GM19023 (cell line): ENCODE measurements around the gene SPEG.
A peak's percentile ranks its signal among the peaks of the same experiment; 100 is the strongest.

Source experiments
- ATAC-seq: cut with Tn5 transposase; IDR thresholded peaks from one replicate; pipeline ENCODE4 v1.9.1; 2021; ENCODE audit warnings: mild to moderate bottlenecking, moderate library complexity; ENCODE audit not compliant: unreplicated experiment

SPEG gene

DNA sequence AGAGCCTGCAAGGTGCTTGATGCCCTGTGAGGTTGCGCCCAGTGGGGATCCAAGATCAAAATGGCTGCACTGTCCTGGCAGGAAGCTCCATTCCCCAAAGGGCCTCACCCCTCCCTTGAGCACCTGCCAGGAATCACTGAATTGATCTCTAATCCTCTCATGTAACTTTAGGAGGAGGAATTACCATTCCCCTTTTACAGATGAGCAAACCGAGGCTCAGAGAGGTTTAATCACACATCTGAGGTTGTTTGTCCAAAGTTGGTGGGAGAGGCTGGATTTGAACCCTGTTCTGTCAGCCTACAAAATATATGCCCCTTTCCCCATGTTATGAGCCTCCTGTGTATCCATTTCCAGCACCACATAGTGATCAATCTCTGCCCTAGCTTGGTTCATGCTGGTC lies 90.2 kb downstream of the SPEG start:
- no peak for ATAC-seq

DNA sequence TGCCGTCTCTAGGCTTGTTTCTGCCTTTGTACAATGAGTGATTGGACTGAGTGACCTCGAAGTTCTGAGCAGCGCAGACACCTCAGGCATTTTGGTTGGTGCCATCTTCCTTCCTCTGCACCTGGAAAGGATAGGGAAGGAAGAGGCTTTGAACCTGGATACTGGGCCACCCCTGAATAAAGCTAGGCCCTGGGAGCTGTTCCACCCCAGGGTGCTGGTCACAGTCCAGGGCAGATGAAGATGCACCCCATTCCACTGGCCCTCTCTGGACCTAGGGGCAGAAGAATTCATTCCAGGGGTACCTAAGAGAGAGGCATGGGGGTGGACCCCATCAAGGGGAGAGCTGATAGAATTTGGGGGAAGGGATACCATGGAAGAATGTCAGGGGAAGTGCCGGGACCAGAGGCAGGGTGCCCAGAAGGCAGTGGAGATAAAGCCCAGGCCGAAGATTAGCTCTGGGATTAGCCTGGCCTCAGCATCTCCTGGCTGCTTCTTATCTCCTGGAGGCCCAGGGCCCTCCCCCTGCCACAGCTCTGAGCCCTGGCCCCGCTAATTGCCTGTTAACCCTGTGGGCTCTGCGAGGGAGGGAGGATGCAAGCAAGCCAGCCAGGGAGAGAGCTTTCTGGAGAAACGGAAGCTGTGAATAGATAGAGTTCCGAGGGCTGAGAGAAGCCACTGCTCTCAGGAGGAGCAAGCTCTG lies 91.0 kb downstream of the SPEG start:
- no peak for ATAC-seq

DNA sequence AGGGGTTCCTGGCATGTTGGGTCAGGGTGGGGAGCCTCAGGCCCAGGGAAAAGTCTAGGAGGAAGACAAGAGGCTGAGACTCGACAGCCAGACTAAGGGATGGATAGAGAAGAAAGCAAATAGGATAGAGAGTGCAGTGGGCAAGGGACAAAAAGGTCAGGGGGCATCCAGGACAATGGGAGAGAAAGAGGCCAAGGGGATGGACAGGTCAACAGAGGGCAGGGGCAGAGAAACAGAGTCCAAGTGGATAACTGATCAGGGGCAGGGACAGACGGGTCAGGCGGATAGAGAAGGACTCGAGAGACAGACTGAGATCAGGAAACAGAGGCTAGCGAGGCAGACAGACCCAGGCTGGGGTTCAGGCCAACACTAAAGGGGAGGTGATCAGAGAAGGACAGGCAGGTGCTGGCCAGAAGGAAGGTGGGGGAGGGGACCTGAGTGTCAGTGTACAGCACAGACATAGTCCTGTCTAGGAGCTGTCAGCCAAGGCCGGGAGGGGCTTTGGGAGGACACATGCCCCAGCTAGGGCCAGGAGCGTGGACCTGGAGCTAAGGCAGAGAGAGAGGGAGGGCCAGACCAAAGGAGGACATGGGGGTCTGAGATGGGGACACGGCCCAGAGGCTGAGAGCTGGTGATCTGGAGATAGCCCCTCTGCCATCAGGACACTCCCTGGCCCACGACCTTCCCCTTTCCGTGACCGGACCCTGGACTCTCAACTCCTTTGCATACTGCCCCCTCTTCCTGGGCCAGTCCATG lies 91.9 kb downstream of the SPEG start:
- no peak for ATAC-seq

DNA sequence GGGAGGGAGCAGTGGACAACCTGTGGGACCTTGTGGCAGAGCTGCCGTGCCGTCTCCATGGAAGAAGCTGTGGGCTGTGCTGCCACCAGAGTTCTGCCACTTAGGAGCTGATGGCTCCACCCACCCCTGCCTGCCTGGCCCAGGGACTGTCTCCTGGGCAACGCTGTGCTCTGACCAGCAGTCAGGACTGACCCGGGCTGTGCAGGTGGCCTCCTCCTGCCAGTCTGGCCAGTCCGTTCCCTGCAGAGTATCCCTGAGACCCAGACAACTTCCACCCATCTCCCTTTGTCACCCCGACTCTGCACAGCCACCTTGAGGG lies 92.4 kb downstream of the SPEG start:
- no peak for ATAC-seq

DNA sequence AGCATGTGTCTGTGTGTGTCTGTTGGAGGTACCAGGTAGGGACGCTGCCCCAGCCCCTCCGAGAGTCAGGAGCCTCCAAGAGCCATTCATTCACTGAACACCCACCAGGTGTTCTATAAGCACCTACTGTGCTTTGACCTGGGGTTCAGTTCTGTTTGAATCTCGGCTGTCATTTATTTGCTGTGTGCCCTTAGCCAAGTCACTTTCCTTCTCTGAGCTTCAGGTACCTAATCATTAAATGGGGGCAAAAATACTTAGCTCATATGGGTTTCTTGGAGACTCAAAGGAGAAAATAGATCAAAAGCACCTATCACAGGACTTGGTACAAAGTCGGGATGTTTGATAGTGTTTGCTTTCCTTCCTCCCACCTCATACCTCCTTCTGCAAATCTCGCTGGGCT lies 92.8 kb downstream of the SPEG start:
- no peak for ATAC-seq

DNA sequence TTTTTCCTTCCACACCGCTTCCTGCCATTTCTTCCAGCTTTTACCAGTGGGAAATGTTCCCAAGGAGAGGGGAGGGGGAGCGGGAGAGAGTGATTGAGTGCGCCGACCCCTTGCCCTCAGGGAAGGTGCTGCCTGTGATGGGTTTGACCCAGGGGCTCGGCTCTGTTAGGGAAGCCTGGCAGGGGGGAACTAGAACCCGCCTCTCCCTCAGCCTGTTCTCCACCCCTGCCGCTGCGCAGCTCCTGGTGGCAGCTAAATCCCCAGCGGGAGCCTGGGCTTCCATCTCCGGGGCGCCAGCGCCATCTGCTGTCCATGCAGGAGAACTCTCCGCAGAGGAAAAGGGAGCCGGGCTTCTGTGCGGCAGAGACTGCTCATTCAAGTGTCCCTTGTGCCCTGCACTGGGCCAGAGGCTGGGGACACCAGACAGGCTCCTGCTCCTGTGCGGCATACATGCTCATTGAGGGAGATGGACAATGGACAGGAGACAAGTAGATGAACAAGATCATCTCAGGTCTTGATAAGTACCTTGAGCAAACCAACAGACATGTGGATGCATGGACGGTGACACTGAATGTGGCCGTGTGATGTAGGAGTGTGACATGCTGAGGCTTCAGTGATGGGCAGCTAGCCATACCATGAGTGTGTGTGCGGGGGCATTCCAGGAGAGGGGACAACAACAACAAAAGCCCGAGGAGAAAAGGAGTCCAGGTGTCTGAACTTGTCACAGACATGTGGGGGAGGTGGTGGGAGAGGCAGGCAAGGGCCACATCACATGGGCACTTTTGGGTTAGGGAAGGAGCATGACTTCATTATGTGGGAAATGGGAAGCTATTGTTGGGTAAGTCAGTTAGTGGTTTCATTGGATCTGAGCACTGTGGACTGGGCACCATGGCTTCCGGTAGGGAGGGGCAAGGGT lies 95.7 kb downstream of the SPEG start:
- ATAC-seq: peak; percentile 76

DNA sequence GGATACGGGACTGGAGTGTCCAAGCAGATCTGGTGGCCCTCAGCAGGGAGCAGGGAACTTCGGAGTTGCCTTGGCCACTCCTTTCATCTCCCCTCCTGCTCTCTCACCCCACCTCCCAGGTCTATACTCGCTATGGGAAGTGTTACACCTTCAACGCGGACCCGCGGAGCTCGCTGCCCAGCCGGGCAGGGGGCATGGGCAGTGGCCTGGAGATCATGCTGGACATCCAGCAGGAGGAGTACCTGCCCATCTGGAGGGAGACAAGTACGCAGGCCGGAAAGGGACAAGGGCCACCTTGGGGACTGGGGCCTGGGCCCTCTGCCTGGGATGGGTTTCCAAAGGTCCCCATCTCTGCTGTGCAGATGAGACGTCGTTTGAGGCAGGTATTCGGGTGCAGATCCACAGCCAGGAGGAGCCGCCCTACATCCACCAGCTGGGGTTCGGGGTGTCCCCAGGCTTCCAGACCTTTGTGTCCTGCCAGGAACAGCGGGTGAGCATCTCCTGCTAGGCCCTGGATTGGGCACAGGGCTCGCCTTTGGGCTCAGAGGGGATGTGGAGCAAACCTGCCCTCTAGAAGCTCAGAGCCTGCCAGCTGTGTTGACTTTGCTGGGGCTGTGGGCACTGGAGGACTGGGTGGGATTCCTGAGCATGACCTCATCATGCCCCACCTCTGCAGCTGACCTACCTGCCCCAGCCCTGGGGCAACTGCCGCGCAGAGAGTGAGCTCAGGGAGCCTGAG lies 97.2 kb downstream of the SPEG start:
- ATAC-seq: no peak

DNA sequence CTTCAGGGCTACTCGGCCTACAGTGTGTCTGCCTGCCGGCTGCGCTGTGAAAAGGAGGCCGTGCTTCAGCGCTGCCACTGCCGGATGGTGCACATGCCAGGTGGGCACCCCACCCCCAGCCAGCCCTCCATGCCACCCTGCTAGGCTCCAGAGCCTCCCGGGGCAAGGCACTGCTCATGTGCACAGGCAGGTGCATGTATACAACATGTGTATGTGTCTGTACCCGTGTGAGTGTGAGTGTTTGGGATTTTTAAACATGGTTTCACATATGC lies 97.7 kb downstream of the SPEG start:
- no peak for ATAC-seq

DNA sequence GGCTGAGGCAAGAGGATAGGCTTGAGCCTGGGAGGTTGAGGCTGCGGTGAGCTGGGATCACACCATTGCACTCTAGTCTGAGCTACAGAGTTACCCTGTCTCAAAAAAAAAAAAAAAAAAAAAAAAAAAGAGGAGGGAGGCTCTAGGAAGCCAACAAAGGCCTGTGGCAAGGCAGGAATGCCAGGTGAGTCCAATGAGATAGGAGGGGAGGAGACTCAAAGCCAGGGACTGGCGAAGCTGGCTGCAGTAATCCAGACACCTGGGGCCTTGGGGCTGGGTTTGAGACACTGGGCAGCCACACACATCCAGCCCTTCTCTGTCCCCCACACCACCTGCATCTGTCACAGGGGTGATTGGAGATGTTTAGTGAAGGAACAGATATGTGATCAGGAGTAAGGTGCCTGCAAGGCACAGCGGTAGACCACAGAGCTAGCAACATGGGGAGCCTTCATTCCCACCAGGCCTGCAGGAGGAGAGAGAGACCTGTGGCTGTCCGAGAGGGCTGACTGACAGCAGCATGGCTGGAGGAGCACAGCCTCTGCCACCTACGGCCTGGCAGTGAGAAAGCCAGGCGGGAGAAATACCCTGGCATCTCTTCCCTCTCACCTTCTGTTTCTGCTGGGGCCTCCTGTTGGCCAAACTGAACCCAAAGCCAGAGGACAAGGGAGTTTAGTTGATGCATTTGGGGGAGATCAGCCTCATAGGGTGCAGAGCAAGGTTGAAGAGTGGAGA lies 99.5 kb downstream of the SPEG start:
- ATAC-seq: no peak

DNA sequence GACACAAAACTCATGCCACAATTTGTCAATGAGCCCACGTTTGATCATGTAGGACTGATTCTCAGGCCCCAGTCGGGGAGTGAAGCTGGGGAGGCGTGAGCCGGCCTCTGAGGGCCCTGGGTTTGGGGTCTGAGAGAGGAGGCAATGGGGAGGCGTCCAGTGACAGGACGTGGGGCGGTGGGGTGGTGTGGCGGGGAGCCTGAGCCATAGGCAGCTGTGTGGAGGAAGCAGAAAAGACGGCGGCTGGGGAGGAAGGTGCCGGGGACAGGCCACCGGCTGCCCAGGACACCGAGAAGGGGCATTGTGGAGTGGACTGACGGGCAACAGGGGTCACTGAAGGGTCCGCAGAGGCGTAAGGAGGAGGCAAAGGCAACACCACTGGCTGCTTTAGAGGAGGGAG lies 101.8 kb downstream of the SPEG start:
- ATAC-seq: no peak

DNA sequence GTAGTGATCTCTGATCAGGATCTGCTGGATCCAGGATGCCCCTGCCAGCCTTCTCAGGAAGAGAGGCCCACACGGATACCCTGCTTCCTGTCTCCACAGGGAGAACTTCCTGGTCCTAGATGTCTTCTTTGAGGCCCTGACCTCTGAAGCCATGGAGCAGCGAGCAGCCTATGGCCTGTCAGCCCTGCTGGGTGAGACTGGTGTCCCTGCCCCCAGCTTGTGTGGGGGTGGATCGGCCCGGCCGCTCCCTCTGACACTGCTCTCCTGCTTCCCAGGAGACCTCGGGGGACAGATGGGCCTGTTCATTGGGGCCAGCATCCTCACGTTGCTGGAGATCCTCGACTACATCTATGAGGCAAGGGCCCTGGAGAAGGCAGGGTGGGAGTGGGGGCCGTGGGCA lies 102.3 kb downstream of the SPEG start:
- no peak for ATAC-seq

DNA sequence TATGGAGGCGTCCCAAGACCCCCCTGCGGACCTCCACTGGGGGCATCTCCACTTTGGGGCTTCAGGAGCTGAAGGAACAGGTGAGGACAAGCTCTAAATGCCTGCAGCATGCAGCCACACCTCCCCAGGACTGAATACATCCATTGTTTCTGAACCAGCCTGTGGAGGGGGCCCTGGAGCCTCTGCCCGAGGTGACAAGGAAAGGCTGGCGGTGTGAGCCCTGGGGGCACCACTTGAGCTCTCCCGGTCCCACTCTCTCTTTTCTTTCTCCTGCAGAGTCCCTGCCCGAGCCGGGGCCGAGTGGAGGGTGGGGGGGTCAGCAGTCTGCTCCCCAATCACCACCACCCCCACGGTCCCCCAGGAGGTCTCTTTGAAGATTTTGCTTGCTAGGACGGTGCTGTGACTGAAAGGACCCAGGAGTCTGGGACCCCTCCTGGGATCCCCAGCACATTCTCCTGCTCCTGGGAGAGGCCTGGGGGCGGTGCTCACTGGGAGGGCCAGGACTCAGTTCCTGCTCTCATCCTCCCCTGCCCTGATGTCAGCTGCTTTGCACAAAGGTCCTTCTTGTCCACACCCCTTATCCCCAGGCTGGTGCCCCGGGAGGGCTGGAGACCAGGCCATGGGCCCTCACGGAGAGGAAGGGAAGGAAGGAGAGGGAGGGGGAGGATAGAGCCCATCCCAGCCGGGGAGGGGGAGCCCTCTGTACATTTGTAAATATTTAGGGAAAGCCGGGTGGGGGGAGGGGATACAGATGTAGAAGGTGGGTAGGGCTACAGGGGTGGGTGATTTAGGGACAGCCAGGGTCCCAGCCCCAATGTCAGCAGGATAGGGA lies 103.2 kb downstream of the SPEG start:
- ATAC-seq: no peak

DNA sequence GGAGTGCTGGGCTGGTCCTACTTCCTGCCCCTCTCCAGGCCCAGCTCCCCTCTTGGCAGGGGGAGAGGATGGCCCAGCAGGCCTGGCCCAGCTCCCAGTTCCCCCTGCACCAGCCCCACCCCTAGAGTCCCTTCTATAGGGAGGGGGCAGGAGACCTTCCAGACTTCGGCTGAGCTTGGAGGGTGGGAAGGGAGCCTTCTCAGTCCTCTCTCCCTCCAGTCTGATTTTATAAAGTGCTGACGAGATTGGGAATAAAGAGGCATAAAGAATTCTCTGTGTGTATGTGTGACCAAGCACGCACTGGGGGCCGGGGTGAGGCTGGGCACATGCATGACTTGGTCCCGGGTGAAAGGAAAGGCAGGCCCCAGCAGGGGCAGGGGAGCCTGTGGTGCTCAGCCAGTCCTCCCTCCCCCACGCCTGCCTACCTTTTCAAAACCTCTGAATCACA lies 103.9 kb downstream of the SPEG start:
- no peak for ATAC-seq

DNA sequence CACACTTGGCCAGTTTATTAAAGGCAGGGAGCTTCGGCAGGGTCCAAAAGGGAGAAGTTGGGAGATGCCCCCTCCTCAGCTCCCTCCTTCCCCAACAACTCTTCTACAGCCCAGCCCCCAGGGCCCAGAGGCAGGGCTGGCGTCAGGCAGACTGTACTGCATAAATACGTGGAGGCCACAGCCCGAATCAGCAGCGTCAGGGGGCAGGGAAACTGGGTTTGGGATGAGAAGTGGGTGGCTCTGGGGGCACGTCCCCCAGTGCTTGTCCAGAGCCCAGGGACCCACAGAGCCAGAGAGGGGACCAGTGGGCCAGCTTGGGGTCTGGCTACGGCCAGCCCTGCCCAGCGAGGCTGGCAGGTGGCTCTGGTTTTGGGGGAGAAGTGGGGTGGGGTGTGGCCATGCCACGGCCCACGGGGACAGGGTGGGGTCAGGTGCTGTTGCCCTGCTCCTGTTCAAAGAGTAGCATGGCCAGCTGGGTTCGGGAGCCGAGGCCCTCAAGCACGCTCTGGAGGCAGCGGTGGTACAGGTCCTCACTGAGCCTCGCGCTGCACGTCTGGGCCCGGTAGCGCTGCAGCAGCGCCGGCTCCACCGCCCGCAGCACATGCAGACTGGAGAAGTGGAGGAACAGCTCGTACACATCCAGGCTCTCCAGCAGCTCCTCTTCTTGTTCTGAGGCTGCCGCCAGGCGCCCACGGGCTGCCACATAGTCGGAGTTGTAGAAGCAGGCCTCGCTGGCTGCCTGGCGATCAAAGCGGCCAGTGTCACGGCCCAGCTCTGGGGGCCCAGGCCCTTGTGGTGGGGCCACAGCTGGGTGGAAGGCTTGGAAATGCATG lies 104.5 kb downstream of the SPEG start:
- no peak for ATAC-seq

DNA sequence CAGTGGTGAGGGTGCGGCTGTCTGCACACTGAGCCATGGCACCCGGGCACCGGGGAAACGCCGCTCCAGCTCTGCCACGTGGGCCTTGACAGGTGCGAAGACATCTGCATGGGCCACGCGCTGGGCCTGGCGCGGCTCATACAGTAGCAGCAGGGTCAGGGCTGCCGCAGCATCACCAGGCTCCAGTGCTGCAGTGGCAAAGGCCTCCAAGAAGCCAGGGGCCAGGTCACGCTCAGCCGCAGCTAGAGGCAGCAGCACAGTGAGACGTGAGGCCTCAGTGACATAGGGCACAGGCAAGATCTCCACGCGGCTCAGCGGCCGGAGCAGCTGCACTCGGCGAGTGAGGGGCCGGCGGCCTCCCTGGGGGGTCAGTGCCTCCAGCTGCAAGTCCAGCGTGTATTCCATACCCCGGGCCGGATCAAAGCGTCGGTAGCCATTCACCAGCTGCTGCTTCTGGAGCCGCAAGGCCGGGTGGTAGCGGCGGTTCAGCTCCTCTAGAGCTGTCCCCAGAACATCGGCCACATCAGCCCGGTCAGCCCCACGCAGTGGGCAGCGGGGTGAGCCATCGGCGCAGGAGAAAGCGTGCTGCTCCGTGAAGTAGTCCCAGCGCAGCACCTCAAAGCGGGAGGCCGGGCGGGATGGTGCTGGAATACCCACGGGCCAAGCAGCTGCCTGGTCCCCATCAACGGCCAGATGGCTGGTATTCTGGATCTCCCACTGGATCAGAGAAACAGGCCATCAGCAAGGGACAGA lies 105.5 kb downstream of the SPEG start:
- ATAC-seq: no peak

DNA sequence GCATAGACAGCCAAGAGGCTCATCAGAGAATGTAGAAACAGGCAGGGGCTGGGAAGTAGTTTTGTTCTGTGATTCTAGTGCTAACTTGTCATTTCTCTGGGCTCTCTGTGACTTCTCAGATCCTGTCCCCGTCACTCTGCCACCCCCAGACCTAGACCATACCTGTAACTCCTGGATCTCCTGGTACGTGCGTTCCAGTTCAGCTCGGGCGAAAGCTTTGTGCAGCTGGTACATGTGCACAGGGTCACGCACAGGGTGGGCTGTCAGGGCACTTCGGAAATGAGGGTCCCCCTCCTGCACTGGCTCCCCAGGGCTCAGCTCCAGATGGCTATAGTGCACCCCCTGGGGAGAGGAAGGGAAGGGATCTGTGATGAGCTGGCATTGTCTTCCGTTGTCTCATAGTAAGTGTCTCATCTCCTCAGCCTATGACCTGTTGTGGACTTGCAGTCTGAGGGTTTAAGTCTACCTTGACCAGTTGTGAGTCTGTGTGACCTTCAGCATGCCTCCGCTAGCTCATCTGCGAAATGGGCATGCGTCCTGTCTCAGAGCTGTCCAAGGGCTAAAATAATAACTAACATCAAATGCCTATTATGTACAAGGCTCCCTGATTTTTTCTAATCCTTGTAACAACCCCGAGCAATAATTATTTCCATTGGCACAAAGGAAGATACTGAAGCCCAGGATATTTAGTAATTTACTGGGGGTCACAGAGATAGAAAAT lies 106.3 kb downstream of the SPEG start:
- no peak for ATAC-seq

DNA sequence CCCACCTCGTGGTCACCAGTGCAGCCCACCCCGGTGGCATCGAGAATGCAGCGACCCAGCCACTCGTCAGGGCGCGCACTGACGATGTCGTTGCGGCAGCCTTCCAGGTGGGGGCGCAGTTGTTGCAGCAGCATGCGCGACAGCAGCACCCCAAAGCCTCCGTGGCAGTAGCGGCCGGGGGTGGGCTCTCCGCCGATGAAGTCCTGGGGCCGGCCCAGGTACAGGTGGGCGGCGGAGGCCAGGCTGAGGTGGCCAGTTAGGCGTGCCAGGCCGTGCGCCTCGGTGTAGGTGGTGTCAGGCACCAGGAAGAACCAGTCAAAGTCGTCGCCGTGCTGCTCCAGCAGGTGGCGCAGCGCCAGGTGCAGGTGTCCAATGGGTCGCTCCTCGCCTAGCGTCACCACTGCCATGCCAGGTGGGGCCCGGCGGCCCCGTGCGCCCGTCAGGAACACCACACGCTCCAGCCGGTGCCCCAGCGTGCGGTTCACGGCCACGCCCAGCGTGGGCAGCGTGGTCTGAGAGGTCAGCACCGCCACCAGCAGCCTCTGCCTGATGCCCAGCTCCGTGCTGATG lies 107.1 kb downstream of the SPEG start:
- ATAC-seq: peak; percentile 40
